Liver (tissue), 3 donors: Measurements from ENCODE around the gene BIK.

ENCODE experiments used
- ATF3 ChIP-seq: IDR thresholded peaks from 2 replicates; pipeline ENCODE4 v1.6.1; 2016; ENCODE audit warnings: antibody characterized with exemption
- CTCF ChIP-seq: fragments of 150-350 bp; IDR thresholded peaks from 2 replicates; pipeline ENCODE4 v1.5.1; 2017; ENCODE audit warnings: improper control_type of control experiment, low read depth, low read length; ENCODE audit not compliant: missing input control
- FOXA1 ChIP-seq: IDR thresholded peaks from 2 replicates; pipeline ENCODE4 v1.6.1; 2016; ENCODE audit warnings: antibody characterized with exemption
- GABPA ChIP-seq, 2 donors: IDR thresholded peaks in 1 of 2; conservative IDR thresholded peaks in 1 of 2; 2 replicates each; pipeline ENCODE4 v1.6.1; 2016; ENCODE audit warnings: antibody characterized with exemption in 2 of 2, mild to moderate bottlenecking in 1 of 2, moderate library complexity in 1 of 2
- HNF4G ChIP-seq: IDR thresholded peaks from 2 replicates; pipeline ENCODE4 v1.6.1; 2016; ENCODE audit warnings: antibody characterized with exemption
- JUND ChIP-seq, 2 donors: IDR thresholded peaks; 2 replicates each; pipeline ENCODE4 v1.6.1; 2016; ENCODE audit warnings: antibody characterized with exemption in 2 of 2
- MAX ChIP-seq: IDR thresholded peaks from 2 replicates; pipeline ENCODE4 v1.6.1; 2016; ENCODE audit warnings: antibody characterized with exemption
- REST ChIP-seq: IDR thresholded peaks from 2 replicates; pipeline ENCODE4 v1.6.1; 2016; ENCODE audit warnings: antibody characterized with exemption, mild to moderate bottlenecking
- TAF1 ChIP-seq: conservative IDR thresholded peaks from 2 replicates; pipeline ENCODE4 v1.6.1; 2016; ENCODE audit warnings: antibody characterized with exemption, mild to moderate bottlenecking
- YY1 ChIP-seq: IDR thresholded peaks from 2 replicates; pipeline ENCODE4 v1.6.1; 2016; ENCODE audit warnings: antibody characterized with exemption, mild to moderate bottlenecking
- ZBTB33 ChIP-seq: IDR thresholded peaks from 2 replicates; pipeline ENCODE4 v1.6.1; 2016; ENCODE audit warnings: antibody characterized with exemption
- donor health status: healthy.
- donor health status: healthy.

- TF ChIP-seq JUND (IDR thresholded peaks at IDR 0.05): no peak
- TF ChIP-seq GABPA (IDR thresholded peaks at IDR 0.05 in 1 of 2, conservative IDR thresholded peaks at IDR 0.05 in 1 of 2): no peak
- TF ChIP-seq CTCF: no peak
- TF ChIP-seq TAF1: no peak
- TF ChIP-seq HNF4G: no peak
- no peak for TF ChIP-seq ATF3
- TF ChIP-seq REST: no peak
- TF ChIP-seq MAX: no peak
- no peak for TF ChIP-seq ZBTB33
- TF ChIP-seq YY1: no peak
- no peak for TF ChIP-seq FOXA1
Observed at GRCh38 chr22:43135565-43135964, 25.0 kb downstream of the BIK start.
